Breast epithelium (tissue), 4 donors: ENCODE measurements around the gene UQCRC2. TPM values are rescaled to one million over a fixed set of nuclear protein-coding genes. Genes with fewer than 3 reads are reported as not detected.

ENCODE experiments used
- DNase-seq, 2 donors: peaks; one replicate each; pipeline ENCODE4 v3.0.0-alpha.2; 2019; ENCODE audit warnings: low spot score in 2 of 2
- H3K27ac ChIP-seq, 2 donors: fragments of 200-600 bp; sonication (generic) in 1 of 2; one replicate each; pipeline ENCODE4 v1.5.1; 2016 to 2019; ENCODE audit warnings: mild to moderate bottlenecking in 1 of 2
- H3K27me3 ChIP-seq, 2 donors: fragments of 200-600 bp; sonication (generic) in 1 of 2; one replicate each; pipeline versions ENCODE4 v1.5.1 to v1.6.0; 2017 to 2019; ENCODE audit warnings: control low read depth in 1 of 2, mild to moderate bottlenecking in 1 of 2
- H3K36me3 ChIP-seq: fragments of 200-600 bp; one replicate; pipeline ENCODE4 v1.5.1; 2019
- H3K4me1 ChIP-seq, 2 donors: fragments of 200-600 bp; sonication (generic); one replicate each; pipeline ENCODE4 v1.5.1; 2016 to 2019; ENCODE audit warnings: control low read depth in 1 of 2
- H3K4me3 ChIP-seq, 3 donors: fragments of 200-600 bp; sonication (generic); 1 replicate in 2 of 3; 2 replicates in 1 of 3; pipeline ENCODE4 v1.5.1; 2016 to 2019; ENCODE audit warnings: mild to moderate bottlenecking in 3 of 3, moderate library complexity in 2 of 3
- H3K9me3 ChIP-seq, 2 donors: fragments of 200-600 bp; sonication (generic) in 1 of 2; one replicate each; pipeline ENCODE4 v1.5.1; 2016 to 2019; ENCODE audit warnings: control low read depth in 1 of 2
- CTCF ChIP-seq, 3 donors: fragments of 450-650 bp; IDR thresholded peaks; one replicate each; pipeline ENCODE4 v1.5.1; 2016 to 2017; ENCODE audit warnings: antibody characterized with exemption in 3 of 3, mild to moderate bottlenecking in 3 of 3, moderate library complexity in 3 of 3
- POLR2A ChIP-seq: fragments of 450-650 bp; IDR thresholded peaks from one replicate; pipeline ENCODE4 v1.6.1; 2016; ENCODE audit warnings: antibody characterized with exemption, mild to moderate bottlenecking, moderate library complexity
- POLR2AphosphoS5 ChIP-seq, 3 donors: sonication (generic); formaldehyde crosslinking; IDR thresholded peaks; one replicate each; pipeline ENCODE4 v1.6.1; 2017; ENCODE audit warnings: antibody characterized with exemption in 3 of 3
- intact Hi-C: fragments of 100-400 bp; cut with DNase I; formaldehyde crosslinking; loops from one replicate; pipeline ENCODE4 v1.15.1; 2023; ENCODE audit warnings: low total_unique reads
- total RNA-seq, 3 donors: library from RNA; depleted of rRNA; stranded (reverse); fragments of >200 nt; gene quantifications; one replicate each; pipeline ENCODE4 v1.1.0, GENCODE V29; 2016

The UQCRC2 gene
- total RNA-seq, 3 donors from 2014 or later: 142 to 177 (median 173) TPM

- Histone ChIP-seq H3K9me3 (no peaks in the 10 kb centered on the region), H3K36me3 (peaks cover 5% of the 10 kb centered on the region), H3K4me3 (no peak overlapping the region), H3K27me3 (no peaks in the 10 kb centered on the region), H3K27ac (no peak overlapping the region), H3K4me1 (no peaks in the 10 kb centered on the region)
- intact Hi-C loops: no loop called here
- TF ChIP-seq POLR2AphosphoS5 (IDR thresholded peaks at IDR 0.05) (no peak), POLR2A (no peak), CTCF (IDR thresholded peaks at IDR 0.05) (no peak)
- DNase-seq: no peak
These were observed 9.3 kb downstream of the UQCRC2 start for GRCh38 chr16:21962475-21962874.

GRCh38 chr16:21963887-21964286 lies 10.7 kb downstream of the UQCRC2 start:
- no peak overlapping the region for H3K4me3 ChIP-seq
- H3K9me3 ChIP-seq: no peaks in the 10 kb centered on the region
- peaks cover 4% of the 10 kb centered on the region for H3K36me3 ChIP-seq
- no peaks in the 10 kb centered on the region for H3K27me3 ChIP-seq
- H3K4me1 ChIP-seq: no peaks in the 10 kb centered on the region
- no peak for TF ChIP-seq POLR2A
- TF ChIP-seq CTCF (IDR thresholded peaks at IDR 0.05): no peak
- TF ChIP-seq POLR2AphosphoS5 (IDR thresholded peaks at IDR 0.05): no peak
- H3K27ac ChIP-seq: no peak overlapping the region
- DNase-seq: no peak
- intact Hi-C loops: no loop called here

- Histone ChIP-seq H3K27ac (no peak overlapping the region), H3K9me3 (no peaks in the 10 kb centered on the region), H3K36me3 (peaks cover 5% of the 10 kb centered on the region), H3K4me1 (no peaks in the 10 kb centered on the region), H3K4me3 (no peak overlapping the region), H3K27me3 (no peaks in the 10 kb centered on the region)
- no peak for TF ChIP-seq POLR2AphosphoS5 (IDR thresholded peaks at IDR 0.05)
- DNase-seq: no peak
- intact Hi-C loops: no loop called here
These were observed 11.2 kb downstream of the UQCRC2 start for GRCh38 chr16:21964353-21964752.

- Histone ChIP-seq H3K27me3 (no peaks in the 10 kb centered on the region), H3K4me3 (no peak overlapping the region), H3K4me1 (no peaks in the 10 kb centered on the region), H3K27ac (no peak overlapping the region), H3K9me3 (no peaks in the 10 kb centered on the region), H3K36me3 (peaks cover 5% of the 10 kb centered on the region)
- DNase-seq: no peak
- intact Hi-C loops: no loop called here
- TF ChIP-seq POLR2A (no peak), CTCF (IDR thresholded peaks at IDR 0.05) (no peak), POLR2AphosphoS5 (IDR thresholded peaks at IDR 0.05) (no peak)
These were observed 18.7 kb downstream of the UQCRC2 start for GRCh38 chr16:21971856-21972255.

- H3K36me3 ChIP-seq: peaks cover 10% of the 10 kb centered on the region
- no peak overlapping the region for H3K4me3 ChIP-seq
- no peak for DNase-seq
- H3K27me3 ChIP-seq: no peaks in the 10 kb centered on the region
- no peak overlapping the region for H3K27ac ChIP-seq
- TF ChIP-seq POLR2AphosphoS5 (IDR thresholded peaks at IDR 0.05): no peak
- TF ChIP-seq CTCF (IDR thresholded peaks at IDR 0.05): no peak
- no peak for TF ChIP-seq POLR2A
- no peaks in the 10 kb centered on the region for H3K9me3 ChIP-seq
- no peaks in the 10 kb centered on the region for H3K4me1 ChIP-seq
- intact Hi-C loops: no loop called here
These were observed 20.8 kb downstream of the UQCRC2 start for GRCh38 chr16:21973945-21974344.

- H3K4me3 ChIP-seq: no peak overlapping the region
- H3K27me3 ChIP-seq: no peaks in the 10 kb centered on the region
- H3K9me3 ChIP-seq: no peaks in the 10 kb centered on the region
- no peaks in the 10 kb centered on the region for H3K4me1 ChIP-seq
- TF ChIP-seq CTCF (IDR thresholded peaks at IDR 0.05) (no peak), POLR2AphosphoS5 (IDR thresholded peaks at IDR 0.05) (no peak), POLR2A (no peak)
- H3K36me3 ChIP-seq: peaks cover 10% of the 10 kb centered on the region
- intact Hi-C loops: no loop called here
- H3K27ac ChIP-seq: no peak overlapping the region
- DNase-seq: no peak
These were observed 26.9 kb downstream of the UQCRC2 start for GRCh38 chr16:21980032-21980431.
